Mammary epithelial cell (primary cell): Measurements from ENCODE around the gene SH3BP1.

Source experiments
- CTCF ChIP-seq, 2 donors: IDR thresholded peaks in 1 of 2; conservative IDR thresholded peaks in 1 of 2; 2 replicates each; pipeline ENCODE4 v1.5.1; 2011 to 2012; ENCODE audit warnings: inconsistent platforms in 2 of 2, low read length in 2 of 2, mild to moderate bottlenecking in 2 of 2, control low read depth in 1 of 2, low read depth in 1 of 2; ENCODE audit not compliant: insufficient read depth in 1 of 2; ENCODE audit errors: extremely low read depth in 1 of 2
- EZH2 ChIP-seq: IDR thresholded peaks from 2 replicates; pipeline ENCODE4 v1.6.1; 2012; ENCODE audit warnings: low read length, inconsistent platforms, borderline replicate concordance

- TF ChIP-seq CTCF (conservative IDR thresholded peaks at IDR 0.05 in 1 of 2, IDR thresholded peaks at IDR 0.05 in 1 of 2; ENCODE audit: extremely low read depth in 1 of 2, insufficient read depth in 1 of 2, low read depth in 1 of 2, low read length in 2 of 2) (no peak), EZH2 (no peak)
These were observed 40.2 kb downstream of the SH3BP1 start for GRCh38 chr22:37679670-37680069.
